ENCODE data around the gene IL12B. TPM values are rescaled to one million over a fixed set of nuclear protein-coding genes. Genes with fewer than 3 reads are reported as not detected.
"Not testable (repeated sequence)": the region's sequence is repeated elsewhere in the genome, so short reads cannot be mapped to it uniquely, and the experiment has no call there.

The IL12B gene
- total RNA-seq, 2 experiments from 2014 or later: not detected

DNA sequence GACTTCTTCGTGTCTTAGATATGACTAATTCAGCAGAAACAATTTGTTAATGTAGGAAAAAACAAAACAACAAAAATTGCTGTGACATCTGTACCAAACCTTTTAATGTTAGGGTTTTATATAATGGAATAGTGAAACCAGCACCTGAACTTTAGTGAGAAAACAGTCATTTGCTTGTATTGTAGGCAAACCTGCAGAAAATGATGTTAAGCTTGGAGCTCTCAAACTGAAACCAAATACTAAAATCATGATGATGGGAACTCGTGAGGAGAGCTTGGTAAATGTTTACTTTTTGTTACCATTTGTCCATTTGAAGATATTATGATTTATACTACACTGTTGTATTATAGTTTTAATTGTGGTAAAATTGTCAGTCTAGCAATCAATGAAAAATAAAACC is 60.6 kb downstream of the IL12B start:
- Mint-ChIP-seq H3K9me3 (peaks cover 11% of the 10 kb centered on the region), H3K36me3 (ENCODE audit: low read depth) (peaks cover 53% of the 10 kb centered on the region), H3K4me3 (no peak overlapping the region), H3K4me1 (ENCODE audit: low read depth) (peaks cover 48% of the 10 kb centered on the region), H3K27me3 (no peaks in the 10 kb centered on the region), H3K27ac (peak overlapping the region; percentile 52)
- ATAC-seq (no peak), DNase-seq (no peak)
- ChIA-PET POLR2A (no interaction called here), CTCF (no interaction called here)
- intact Hi-C loops (cut with micrococcal nuclease): no loop called here
- TF ChIP-seq, protein P1, sequence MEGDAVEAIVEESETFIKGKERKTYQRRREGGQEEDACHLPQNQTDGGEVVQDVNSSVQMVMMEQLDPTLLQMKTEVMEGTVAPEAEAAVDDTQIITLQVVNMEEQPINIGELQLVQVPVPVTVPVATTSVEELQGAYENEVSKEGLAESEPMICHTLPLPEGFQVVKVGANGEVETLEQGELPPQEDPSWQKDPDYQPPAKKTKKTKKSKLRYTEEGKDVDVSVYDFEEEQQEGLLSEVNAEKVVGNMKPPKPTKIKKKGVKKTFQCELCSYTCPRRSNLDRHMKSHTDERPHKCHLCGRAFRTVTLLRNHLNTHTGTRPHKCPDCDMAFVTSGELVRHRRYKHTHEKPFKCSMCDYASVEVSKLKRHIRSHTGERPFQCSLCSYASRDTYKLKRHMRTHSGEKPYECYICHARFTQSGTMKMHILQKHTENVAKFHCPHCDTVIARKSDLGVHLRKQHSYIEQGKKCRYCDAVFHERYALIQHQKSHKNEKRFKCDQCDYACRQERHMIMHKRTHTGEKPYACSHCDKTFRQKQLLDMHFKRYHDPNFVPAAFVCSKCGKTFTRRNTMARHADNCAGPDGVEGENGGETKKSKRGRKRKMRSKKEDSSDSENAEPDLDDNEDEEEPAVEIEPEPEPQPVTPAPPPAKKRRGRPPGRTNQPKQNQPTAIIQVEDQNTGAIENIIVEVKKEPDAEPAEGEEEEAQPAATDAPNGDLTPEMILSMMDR (IDR thresholded peaks at IDR 0.05): no peak

DNA sequence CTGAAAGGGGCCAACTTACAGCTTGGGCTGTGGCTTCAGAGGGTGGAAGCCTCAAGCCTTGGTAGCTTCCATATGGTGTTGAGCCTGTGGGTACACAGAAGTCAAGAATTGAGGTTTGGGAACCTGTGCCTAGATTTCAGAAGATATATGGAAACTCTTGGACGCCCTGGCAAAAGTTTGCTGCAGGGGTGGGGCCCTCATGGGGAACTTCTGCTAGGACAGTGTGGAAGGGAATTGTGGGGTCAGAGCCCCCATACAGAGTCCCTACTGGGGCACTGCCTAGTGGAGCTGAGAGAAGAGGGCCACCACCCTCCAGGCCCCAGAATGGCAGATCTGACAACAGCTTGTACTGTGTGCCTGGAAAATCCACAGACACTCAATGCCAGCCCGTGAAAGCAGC is 63.5 kb downstream of the IL12B start:
- intact Hi-C loops (cut with micrococcal nuclease); H3K4me3 Mint-ChIP-seq; CTCF ChIA-PET; H3K27me3 Mint-ChIP-seq; DNase-seq; ATAC-seq; H3K27ac Mint-ChIP-seq: not testable (repeated sequence)
- Mint-ChIP-seq H3K4me1 (ENCODE audit: low read depth) (peaks cover 58% of the 10 kb centered on the region), H3K9me3 (peaks cover 11% of the 10 kb centered on the region), H3K36me3 (ENCODE audit: low read depth) (peaks cover 51% of the 10 kb centered on the region)
- POLR2A ChIA-PET: interaction anchor here (0.7 kb wide), 1 partner anchor 51 kb away, joined by 3 read pairs; no protein-coding TSS in a partner anchor

Other genes with a start within 250 kb of the IL12B start
- under 1 TPM in 1 of 2 experiments, not detected in 1; 0.22 TPM for gene EBF1, start 230.6 kb downstream of the IL12B start, total RNA-seq
- gene RNF145, start 120.9 kb downstream of the IL12B start, total RNA-seq: 10 to 100 TPM; 77.5 to 87.5 TPM
- gene UBLCP1, start 67.2 kb downstream of the IL12B start, total RNA-seq: 10 to 100 TPM; 30.6 to 31.6 TPM

Measured in activated CD8-positive, alpha-beta T cell treated with anti-CD3 and anti-CD28 coated beads for 36 hours (primary cell).